A549 (cell line): ENCODE results near the gene PXDN. TPM values are rescaled to one million over a fixed set of nuclear protein-coding genes. Genes with fewer than 3 reads are reported as not detected.

ENCODE experiments used
- ATAC-seq, 2 experiments: fragments of 200-7000 bp in 1 of 2; fragments of >200 bp in 1 of 2; cut with Nextera tagmentation in 1 of 2; cut with Tn5 transposase in 1 of 2; 3 replicates each; pipeline versions ENCODE4 v1.8.0 to v1.9.1; 2018 to 2020; ENCODE audit warnings: mild to moderate bottlenecking in 1 of 2, moderate library complexity in 1 of 2
- CTCF ChIA-PET: fragments of 300-600 bp; sonication (Branson Sonifier 250); formaldehyde crosslinking; extraction: SDS; loops from one replicate; lab custom pipeline; 2021; ENCODE audit warnings: antibody characterized with exemption, inconsistent platforms; lab: Yijun Ruan, JAX
- POLR2A ChIA-PET: fragments of 350-600 bp; formaldehyde crosslinking; extraction: SDS; loops from one replicate; lab custom pipeline; 2021; ENCODE audit warnings: antibody characterized with exemption, inconsistent platforms; lab: Yijun Ruan, JAX
- DNase-seq, 2 experiments: peaks; one replicate each; pipeline versions ENCODE4 v3.0.0 to v3.0.0-alpha.2; 2011 to 2016; ENCODE audit warnings: low read depth in 1 of 2, low spot score in 1 of 2
- FAIRE-seq: peaks from 2 replicates; lab custom pipeline; 2011; peaks lifted over from hg19 to GRCh38; lab: Jason Lieb, UNC
- H3K27ac ChIP-seq, 2 experiments: fragments of >200 bp; sonication (Bioruptor Twin); formaldehyde crosslinking; 3 replicates each; pipeline ENCODE4 v1.5.1; 2016 to 2017
- H3K4me1 ChIP-seq: fragments of >200 bp; sonication (Bioruptor Twin); formaldehyde crosslinking; 3 replicates; pipeline ENCODE4 v1.6.1; 2016
- H3K4me2 ChIP-seq: fragments of >200 bp; sonication (Bioruptor Twin); formaldehyde crosslinking; 3 replicates; pipeline ENCODE4 v1.6.1; 2016
- H3K4me3 ChIP-seq: fragments of >200 bp; sonication (Bioruptor Twin); formaldehyde crosslinking; 3 replicates; pipeline ENCODE4 v1.5.1; 2016
- H3K9me3 ChIP-seq: fragments of >200 bp; sonication (Bioruptor Twin); formaldehyde crosslinking; 3 replicates; pipeline ENCODE4 v1.6.1; 2016
- BHLHE40 ChIP-seq: IDR thresholded peaks from 2 replicates; pipeline ENCODE4 v1.6.1; 2012; ENCODE audit warnings: low read depth, low read length, inconsistent platforms
- CEBPB ChIP-seq, 2 experiments: fragments of >200 bp in 1 of 2; sonication (Bioruptor Twin) in 1 of 2; formaldehyde crosslinking in 1 of 2; IDR thresholded peaks; 2 replicates each; pipeline ENCODE4 v1.6.1; 2012 to 2016
- CHD4 ChIP-seq: fragments of 200-600 bp; sonication (generic); IDR thresholded peaks from 2 replicates; pipeline ENCODE4 v1.6.1; 2016; ENCODE audit warnings: antibody characterized with exemption, mild to moderate bottlenecking, borderline replicate concordance
- EP300 ChIP-seq, 2 experiments: fragments of >200 bp; sonication (Bioruptor Twin); formaldehyde crosslinking; IDR thresholded peaks; 2 replicates in 1 of 2; 3 replicates in 1 of 2; pipeline ENCODE4 v1.6.1; 2016 to 2017
- FOSL2 ChIP-seq, 2 experiments: fragments of 450-650 bp in 1 of 2; fragments of >200 bp in 1 of 2; sonication (Bioruptor Twin) in 1 of 2; formaldehyde crosslinking; IDR thresholded peaks; 2 replicates each; pipeline versions ENCODE4 v1.5.0 to v1.6.1; 2016 to 2020; ENCODE audit warnings: mild to moderate bottlenecking in 1 of 2, moderate library complexity in 1 of 2
- HDAC2 ChIP-seq: fragments of 200-600 bp; sonication (generic); IDR thresholded peaks from 2 replicates; pipeline ENCODE4 v1.6.1; 2016
- HOXB13 ChIP-seq: fragments of 250-450 bp; sonication (Bioruptor Pico); IDR thresholded peaks from 2 replicates; pipeline ENCODE4 v1.5.0; 2020; ENCODE audit warnings: low read depth, mild to moderate bottlenecking, moderate library complexity
- JUN ChIP-seq, 2 experiments: fragments of >200 bp; sonication (Bioruptor Twin); formaldehyde crosslinking; IDR thresholded peaks; 2 replicates in 1 of 2; 3 replicates in 1 of 2; pipeline ENCODE4 v1.6.1; 2016 to 2017
- JUNB ChIP-seq: fragments of >200 bp; sonication (Bioruptor Twin); formaldehyde crosslinking; IDR thresholded peaks from 2 replicates; pipeline ENCODE4 v1.6.1; 2016
- PHF8 ChIP-seq: fragments of 200-600 bp; sonication (generic); IDR thresholded peaks from 2 replicates; pipeline ENCODE4 v1.6.1; 2016; ENCODE audit warnings: low read depth, mild to moderate bottlenecking, antibody characterized with exemption, moderate library complexity, borderline replicate concordance
- POLR2A ChIP-seq: IDR thresholded peaks from 2 replicates; pipeline ENCODE4 v1.6.1; 2012; ENCODE audit warnings: mild to moderate bottlenecking, low read length
- POLR2AphosphoS2 ChIP-seq: conservative IDR thresholded peaks from 2 replicates; pipeline ENCODE4 v1.6.1; 2012; ENCODE audit warnings: low read length, improper control_type of control experiment, inconsistent platforms
- RARB ChIP-seq: fragments of 250-450 bp; sonication (Bioruptor Pico); IDR thresholded peaks from 2 replicates; pipeline ENCODE4 v1.8.0; 2021; ENCODE audit warnings: mild to moderate bottlenecking, moderate library complexity
- RFX5 ChIP-seq: fragments of 450-650 bp; IDR thresholded peaks from 2 replicates; pipeline ENCODE4 v1.7.1; 2014; ENCODE audit warnings: antibody characterized with exemption, mild to moderate bottlenecking, moderate library complexity
- TFCP2L1 ChIP-seq: fragments of 250-450 bp; sonication (Bioruptor Pico); IDR thresholded peaks from 2 replicates; pipeline ENCODE4 v1.5.0; 2021; ENCODE audit warnings: mild to moderate bottlenecking
- TP53 ChIP-seq: fragments of 250-450 bp; sonication (Bioruptor Pico); IDR thresholded peaks from 2 replicates; pipeline ENCODE4 v1.5.0; 2021; ENCODE audit warnings: mild to moderate bottlenecking, moderate library complexity
- ZC3H11A ChIP-seq: fragments of 450-650 bp; IDR thresholded peaks from 2 replicates; pipeline ENCODE4 v1.6.1; 2014; ENCODE audit warnings: antibody characterized with exemption, mild to moderate bottlenecking
- ZFP36 ChIP-seq: fragments of 450-650 bp; IDR thresholded peaks from 2 replicates; pipeline ENCODE4 v1.6.1; 2014; ENCODE audit warnings: borderline replicate concordance; ENCODE audit not compliant: partially characterized antibody
- ZNF302 ChIP-seq: fragments of 250-450 bp; sonication (Bioruptor Pico); IDR thresholded peaks from 2 replicates; pipeline ENCODE4 v1.9.0; 2021; ENCODE audit warnings: inconsistent platforms, mild to moderate bottlenecking, moderate library complexity
- WGBS: methylation state at CpG from one replicate; pipeline ENCODE4 v1.1.6; 2017; ENCODE audit errors: missing lambda C conversion rate; 5-methylcytosine and 5-hydroxymethylcytosine counted together
- polyA plus RNA-seq, 4 experiments: library from polyadenylated mRNA; depleted of rRNA in 3 of 4; stranded (reverse); fragments of >200 nt; fragmentation: RNase III in 1 of 4; extraction: RNeasy Plus Mini Kit Qiagen cat#74134 plus additional on column Dnase treatment in 1 of 4; gene quantifications; 2 replicates in 3 of 4; 3 replicates in 1 of 4; pipeline ENCODE4 v1.2.3, GENCODE V29; 2011 to 2017
- TF ChIP-seq, protein P1 (sequence below): IDR thresholded peaks from 2 replicates; pipeline ENCODE4 v1.6.1; 2012; ENCODE audit warnings: low read depth, borderline replicate concordance
- TF ChIP-seq, protein P2 (sequence below): fragments of >200 bp; sonication (Bioruptor Twin); formaldehyde crosslinking; IDR thresholded peaks from 2 replicates; pipeline ENCODE4 v1.6.1; 2016

Gene PXDN
- polyA plus RNA-seq, 2 of the 4 experiments (the other 2 are of a cell fraction) = 3.7 to 7.3 TPM

DNA sequence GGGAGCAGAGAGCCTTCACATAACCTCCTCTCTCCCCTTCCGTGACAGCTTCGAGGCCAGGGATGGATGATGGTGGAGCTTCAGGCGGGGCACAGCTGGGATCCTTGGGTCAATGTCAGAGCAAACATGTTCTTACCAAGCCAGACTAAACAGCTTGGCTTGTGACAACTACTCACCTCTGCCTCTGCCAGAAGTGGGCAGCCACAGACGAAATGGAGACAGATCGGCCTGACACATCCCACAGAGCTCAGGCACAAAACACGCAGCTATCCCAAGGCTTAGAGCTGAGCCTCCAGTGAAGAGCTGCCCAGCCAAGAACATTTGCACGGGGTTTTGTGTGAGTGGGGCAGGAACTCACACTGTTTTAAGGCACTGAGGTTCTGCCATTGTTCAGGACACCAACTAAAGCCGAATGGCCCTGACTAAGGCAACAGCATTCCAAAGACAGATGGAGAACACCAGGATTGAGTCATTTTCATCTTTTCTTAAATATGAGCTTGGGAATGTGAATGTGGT lies 12.8 kb downstream of the PXDN start:
- Histone ChIP-seq H3K9me3 (peaks cover 6% of the 10 kb centered on the region; the same call in 2 of the 3 replicates), H3K4me1 (peaks cover 20% of the 10 kb centered on the region), H3K4me2 (no peak overlapping the region), H3K27ac (peak overlapping the region; percentile 67 to 85; a peak in 3 of 6 replicates), H3K4me3 (no peak overlapping the region)
- no peak for FAIRE-seq
- DNase-seq = no peak
- 60% methylated on average over 8 of the region's 8 CpGs for WGBS
- peak in 1 of 2 experiments; percentile 29; a peak in 3 of 6 replicates for ATAC-seq
- ChIA-PET CTCF (interaction anchor here (0.7 to 1.7 kb wide), 9 partner anchors 8 to 1056 kb away, joined by 3 to 6 read pairs (median 4); no protein-coding TSS in a partner anchor), POLR2A (interaction anchor here (1.2 kb wide), 1 partner anchor 56 kb away, joined by 3 read pairs; no protein-coding TSS in a partner anchor)
- TF ChIP-seq ZC3H11A (no peak), POLR2A (no peak), EP300 (IDR thresholded peaks at IDR 0.05) (no peak), POLR2AphosphoS2 (no peak), TFCP2L1 (CRISPR knock-in tag) (no peak), RFX5 (no peak), HOXB13 (no peak), JUNB (no peak), TP53 (CRISPR knock-in tag) (no peak), RARB (no peak)
- TF ChIP-seq, protein P1, sequence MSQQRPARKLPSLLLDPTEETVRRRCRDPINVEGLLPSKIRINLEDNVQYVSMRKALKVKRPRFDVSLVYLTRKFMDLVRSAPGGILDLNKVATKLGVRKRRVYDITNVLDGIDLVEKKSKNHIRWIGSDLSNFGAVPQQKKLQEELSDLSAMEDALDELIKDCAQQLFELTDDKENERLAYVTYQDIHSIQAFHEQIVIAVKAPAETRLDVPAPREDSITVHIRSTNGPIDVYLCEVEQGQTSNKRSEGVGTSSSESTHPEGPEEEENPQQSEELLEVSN = no peak

DNA sequence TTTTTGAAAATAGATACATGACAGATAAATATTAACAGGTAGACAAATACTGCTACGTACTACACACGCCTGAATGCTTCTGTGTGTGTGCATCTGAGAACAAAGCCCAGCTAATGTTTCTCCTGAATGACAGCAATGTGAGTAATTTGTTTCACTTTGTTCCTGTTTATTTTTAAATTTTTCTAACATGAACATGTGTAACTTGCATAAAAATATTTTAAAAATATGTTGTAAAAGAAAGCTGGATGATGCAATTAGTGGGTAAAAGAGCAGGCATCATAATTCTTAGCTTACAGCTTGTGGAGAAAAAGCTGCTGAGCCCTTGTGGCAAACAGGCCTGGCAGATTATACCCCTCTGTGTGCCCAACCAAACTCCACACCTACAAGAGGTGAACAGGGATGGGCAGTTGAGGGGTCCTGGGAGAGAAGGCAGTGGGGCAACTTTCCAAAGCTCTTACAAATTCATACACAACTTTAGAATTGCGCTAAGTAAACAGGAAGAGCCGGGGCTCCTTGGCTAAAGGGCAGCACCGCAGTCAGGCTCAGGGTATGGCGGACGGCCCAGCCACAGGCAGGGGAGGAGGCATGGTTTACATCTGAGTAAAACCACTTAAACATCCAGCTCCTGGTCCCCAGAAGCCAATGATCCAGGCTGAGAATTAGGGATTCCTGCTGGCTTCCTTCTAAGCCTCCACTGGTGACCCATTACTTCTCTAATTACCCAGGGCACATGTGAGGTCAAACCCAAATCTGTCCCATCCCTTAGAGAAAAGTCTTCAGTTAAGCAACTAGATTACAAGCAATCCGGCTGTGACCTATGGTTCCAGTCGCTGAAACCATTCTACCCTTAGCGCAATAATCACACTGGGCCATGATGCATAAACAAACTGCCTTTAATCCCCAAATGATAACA lies 14.0 kb downstream of the PXDN start:
- Histone ChIP-seq H3K4me1 (peaks cover 20% of the 10 kb centered on the region), H3K4me3 (no peak overlapping the region), H3K27ac (peak overlapping the region; percentile 67 to 85), H3K9me3 (peaks cover 3% of the 10 kb centered on the region; the same call in 2 of the 3 replicates), H3K4me2 (peak overlapping the region; percentile 57)
- DNase-seq = no peak
- 35% methylated on average over 10 of the region's 10 CpGs for WGBS
- POLR2A ChIA-PET = no interaction called here
- TF ChIP-seq JUNB (peak; percentile 58; the same call in 1 of the 2 replicates), CEBPB (IDR thresholded peaks at IDR 0.05) (peak; percentile 40 to 43; a peak in 2 of 4 replicates), FOSL2 (IDR thresholded peaks at IDR 0.05) (peak; percentile 44; the same call in 1 of the 2 replicates), FOSL2 (CRISPR knock-in tag; IDR thresholded peaks at IDR 0.05) (no peak), JUN (IDR thresholded peaks at IDR 0.05) (peak in 1 of 2 experiments; percentile 25; a peak in 1 of 5 replicates), CHD4 (no peak), HDAC2 (no peak)
- TF ChIP-seq, protein P1 = no peak
- CTCF ChIA-PET = interaction anchor here (1.0 to 1.7 kb wide), 5 partner anchors 9 to 184 kb away, joined by 3 to 6 read pairs (median 4); no protein-coding TSS in a partner anchor
- peak; percentile 73 to 75 for ATAC-seq
- FAIRE-seq = no peak

DNA sequence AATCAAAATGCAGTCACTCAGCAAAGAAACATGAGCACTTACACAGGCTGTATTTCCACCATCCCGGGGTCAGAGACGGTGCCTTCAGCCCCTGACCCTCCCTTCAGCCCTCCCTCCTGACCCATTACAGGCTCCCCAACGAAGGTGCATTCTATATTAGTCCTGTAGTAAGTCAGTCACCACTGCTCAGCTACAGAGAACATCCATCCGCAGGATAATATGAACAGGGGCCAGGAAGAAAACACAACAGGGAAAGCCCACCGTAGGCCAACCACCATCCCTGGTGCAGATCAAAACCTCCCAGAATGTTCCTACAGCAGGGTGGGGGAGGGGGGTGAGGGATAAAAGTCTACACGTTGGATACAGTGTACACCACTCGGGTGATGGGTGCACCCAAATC lies 15.1 kb downstream of the PXDN start:
- H3K4me2 ChIP-seq = peak overlapping the region; percentile 57; the same call in 2 of the 3 replicates
- TF ChIP-seq CEBPB (IDR thresholded peaks at IDR 0.05) (no peak), JUNB (no peak), JUN (IDR thresholded peaks at IDR 0.05) (no peak)
- no peaks in the 10 kb centered on the region; the same call in 2 of the 3 replicates for H3K9me3 ChIP-seq
- no peak overlapping the region for H3K4me3 ChIP-seq
- WGBS = 37% methylated on average over 7 of the region's 7 CpGs
- DNase-seq (no peak), ATAC-seq (no peak), FAIRE-seq (no peak)
- CTCF ChIA-PET = interaction anchor here (1.9 kb wide), 1 partner anchor 138 kb away, joined by 5 read pairs; no protein-coding TSS in a partner anchor
- POLR2A ChIA-PET = no interaction called here
- H3K27ac ChIP-seq = peak overlapping the region; percentile 26 to 32; a peak in 3 of 6 replicates
- H3K4me1 ChIP-seq = peaks cover 20% of the 10 kb centered on the region

DNA sequence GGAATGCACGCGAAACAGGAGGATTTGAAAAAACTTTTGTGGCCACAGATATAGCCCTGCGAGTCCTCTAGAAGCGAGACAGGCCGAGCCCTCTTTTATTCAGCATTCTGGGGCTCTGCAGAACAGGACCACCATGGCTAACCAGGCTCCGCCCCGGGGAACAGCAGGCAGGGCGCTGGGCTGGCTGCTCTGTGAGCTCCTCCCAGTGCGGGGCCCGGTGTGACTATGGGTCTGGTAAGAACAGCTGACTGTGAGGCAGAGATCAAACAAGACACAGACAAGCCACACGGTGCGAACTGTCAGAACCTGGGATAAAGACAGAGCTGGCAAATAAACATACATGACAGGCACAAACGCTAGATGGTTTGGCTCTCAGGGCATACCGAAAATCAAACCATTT lies 15.5 kb downstream of the PXDN start:
- no peak for DNase-seq
- FAIRE-seq = no peak
- Histone ChIP-seq H3K9me3 (no peaks in the 10 kb centered on the region; the same call in 2 of the 3 replicates), H3K4me1 (peaks cover 20% of the 10 kb centered on the region), H3K4me3 (no peak overlapping the region), H3K27ac (no peak overlapping the region; a peak in 1 of 6 replicates), H3K4me2 (no peak overlapping the region)
- 77% methylated on average over 14 of the region's 14 CpGs for WGBS
- ATAC-seq = no peak
- POLR2A ChIA-PET = no interaction called here
- TF ChIP-seq ZFP36 (no peak), CEBPB (IDR thresholded peaks at IDR 0.05) (no peak), POLR2A (no peak), JUN (IDR thresholded peaks at IDR 0.05) (no peak), BHLHE40 (no peak), ZNF302 (CRISPR knock-in tag) (no peak), PHF8 (no peak)
- TF ChIP-seq, protein P2, sequence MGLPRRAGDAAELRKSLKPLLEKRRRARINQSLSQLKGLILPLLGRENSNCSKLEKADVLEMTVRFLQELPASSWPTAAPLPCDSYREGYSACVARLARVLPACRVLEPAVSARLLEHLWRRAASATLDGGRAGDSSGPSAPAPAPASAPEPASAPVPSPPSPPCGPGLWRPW = no peak
- CTCF ChIA-PET = interaction anchor here (0.6 to 1.9 kb wide), 3 partner anchors 13 to 158 kb away, joined by 3 to 5 read pairs (median 3); no protein-coding TSS in a partner anchor
